ENCODE results near the gene KDM6B. TPM values are rescaled to one million over a fixed set of nuclear protein-coding genes. Genes with fewer than 3 reads are reported as not detected.

The KDM6B gene
- polyA plus RNA-seq, 1 experiment, result 2.0 TPM

DNA sequence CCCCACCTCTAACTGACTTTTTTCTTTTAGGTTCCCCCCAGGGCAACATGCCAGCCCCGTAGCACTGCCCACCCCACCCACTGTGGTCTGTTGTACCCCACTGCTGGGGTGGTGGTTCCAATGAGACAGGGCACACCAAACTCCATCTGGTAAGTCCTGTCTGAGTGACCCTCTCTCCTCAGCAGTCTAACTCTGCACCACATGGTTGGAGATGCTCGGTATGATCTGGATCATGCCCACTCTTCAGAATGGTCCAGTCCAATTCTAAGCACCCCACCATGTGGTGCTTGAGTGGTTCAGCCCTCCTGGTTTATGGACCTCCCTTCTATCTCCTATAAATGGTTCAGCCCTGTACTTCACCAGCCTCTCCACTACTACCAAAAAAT lies 5.9 kb downstream of the KDM6B start:
- Histone ChIP-seq H3K27ac (ENCODE audit: low read depth, low read length) (no peak overlapping the region), H3K4me3 (ENCODE audit: low read depth, low read length) (0 out of 2 replicates have a peak overlapping the region, but pooled peaks have one; percentile 20), H3K27me3 (ENCODE audit: control insufficient read depth, insufficient read depth, low read length) (no peaks in the 10 kb centered on the region), H3K9me3 (ENCODE audit: control insufficient read depth, insufficient read depth, low read length) (peaks cover 4% of the 10 kb centered on the region; the same call in 1 of the 2 replicates)
- no peak for DNase-seq (ENCODE audit: low read depth, low spot score)
- ChIA-PET CTCF (no interaction called here), POLR2A (no interaction called here)
- no peak for TF ChIP-seq CTCF (IDR thresholded peaks at IDR 0.05; ENCODE audit: low read depth, low read length)

DNA sequence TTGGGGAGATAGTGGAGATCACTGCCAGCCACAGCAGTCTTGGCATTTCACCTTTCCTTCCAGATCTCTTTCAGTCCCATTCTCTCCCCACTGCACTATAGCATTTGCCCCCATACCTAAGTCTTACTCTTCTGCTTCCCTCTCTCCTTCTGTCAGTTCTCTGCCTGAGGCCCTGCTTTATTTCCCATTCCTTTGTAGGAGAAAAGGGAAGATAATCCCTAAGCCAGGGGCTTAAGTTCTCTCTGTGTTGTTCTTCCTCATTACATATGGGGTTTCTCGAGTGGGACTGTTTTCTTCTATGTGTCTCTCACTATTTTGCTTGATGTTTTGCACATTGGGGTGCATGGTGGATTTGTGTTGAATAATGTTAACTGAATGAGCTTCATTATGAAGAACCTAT lies 6.4 kb downstream of the KDM6B start:
- H3K27me3 ChIP-seq (ENCODE audit: control insufficient read depth, insufficient read depth, low read length), result no peaks in the 10 kb centered on the region
- POLR2A ChIA-PET, result no interaction called here
- peaks cover 4% of the 10 kb centered on the region; the same call in 1 of the 2 replicates for H3K9me3 ChIP-seq (ENCODE audit: control insufficient read depth, insufficient read depth, low read length)
- CTCF ChIA-PET, result interaction anchor here (1.0 kb wide), 1 partner anchor 11 kb away, joined by 3 read pairs; no protein-coding TSS in a partner anchor
- H3K27ac ChIP-seq (ENCODE audit: low read depth, low read length), result no peak overlapping the region
- TF ChIP-seq CTCF (IDR thresholded peaks at IDR 0.05; ENCODE audit: low read depth, low read length), result no peak
- H3K4me3 ChIP-seq (ENCODE audit: low read depth, low read length), result no peak overlapping the region
- no peak for DNase-seq (ENCODE audit: low read depth, low spot score)

- H3K4me3 ChIP-seq (ENCODE audit: low read depth, low read length), result peak overlapping the region; percentile 59
- no peaks in the 10 kb centered on the region for H3K27me3 ChIP-seq (ENCODE audit: control insufficient read depth, insufficient read depth, low read length)
- CTCF ChIA-PET, result interaction anchor here (1.0 kb wide), 1 partner anchor 11 kb away, joined by 3 read pairs; no protein-coding TSS in a partner anchor
- H3K9me3 ChIP-seq (ENCODE audit: control insufficient read depth, insufficient read depth, low read length), result peaks cover 4% of the 10 kb centered on the region; the same call in 1 of the 2 replicates
- POLR2A ChIA-PET, result no interaction called here
- peak overlapping the region; percentile 99 for H3K27ac ChIP-seq (ENCODE audit: low read depth, low read length)
- DNase-seq (ENCODE audit: low read depth, low spot score), result no peak
- no peak for TF ChIP-seq CTCF (IDR thresholded peaks at IDR 0.05; ENCODE audit: low read depth, low read length)
Observed at GRCh38 chr17:7840875-7841274, 6.9 kb downstream of the KDM6B start.

- POLR2A ChIA-PET, result interaction anchor here (1.0 to 2.1 kb wide), 3 partner anchors 15 to 332 kb away, joined by 3 to 16 read pairs (median 4); partner anchors contain the start of gene NAA38
- Histone ChIP-seq H3K27me3 (ENCODE audit: control insufficient read depth, insufficient read depth, low read length) (no peaks in the 10 kb centered on the region), H3K4me3 (ENCODE audit: low read depth, low read length) (peak overlapping the region; percentile 59), H3K27ac (ENCODE audit: low read depth, low read length) (peak overlapping the region; percentile 99), H3K9me3 (ENCODE audit: control insufficient read depth, insufficient read depth, low read length) (peaks cover 4% of the 10 kb centered on the region; the same call in 1 of the 2 replicates)
- TF ChIP-seq CTCF (IDR thresholded peaks at IDR 0.05; ENCODE audit: low read depth, low read length), result no peak
- CTCF ChIA-PET, result no interaction called here
- peak; percentile 55 for DNase-seq (ENCODE audit: low read depth, low spot score)
Observed at GRCh38 chr17:7841396-7841914, 7.4 kb downstream of the KDM6B start.

DNA sequence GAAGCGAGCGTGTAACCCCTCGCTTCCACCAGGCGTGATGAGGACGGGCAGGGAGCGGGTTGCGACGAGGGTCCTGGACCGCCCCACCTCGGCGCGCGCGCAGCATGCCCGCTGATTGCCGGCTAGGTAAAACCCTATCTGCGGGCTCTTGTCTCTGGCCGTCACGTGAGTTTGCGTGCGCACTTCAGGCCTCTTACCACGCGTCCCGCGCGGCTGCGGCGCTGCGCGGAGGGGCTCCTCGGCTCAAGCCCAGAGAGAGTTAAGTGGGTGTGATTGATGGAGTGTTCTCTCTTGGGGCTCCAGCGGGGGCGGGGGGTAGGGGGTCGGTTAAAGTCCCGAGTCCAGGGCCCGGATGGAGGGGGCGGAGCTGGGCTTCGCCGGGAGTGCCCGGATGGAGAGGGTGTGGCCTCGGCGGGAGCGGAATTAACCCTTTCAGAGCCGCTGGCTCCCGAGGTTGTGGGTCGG lies 7.9 kb downstream of the KDM6B start:
- POLR2A ChIA-PET, result interaction anchor here (0.6 to 2.1 kb wide), 5 partner anchors 15 to 331 kb away, joined by 3 to 16 read pairs (median 4); partner anchors contain the start of gene NAA38
- TF ChIP-seq CTCF (IDR thresholded peaks at IDR 0.05; ENCODE audit: low read depth, low read length), result no peak
- CTCF ChIA-PET, result no interaction called here
- Histone ChIP-seq H3K9me3 (ENCODE audit: control insufficient read depth, insufficient read depth, low read length) (peaks cover 4% of the 10 kb centered on the region; the same call in 1 of the 2 replicates), H3K27me3 (ENCODE audit: control insufficient read depth, insufficient read depth, low read length) (no peaks in the 10 kb centered on the region), H3K4me3 (ENCODE audit: low read depth, low read length) (peak overlapping the region; percentile 59), H3K27ac (ENCODE audit: low read depth, low read length) (peak overlapping the region; percentile 99)
- DNase-seq (ENCODE audit: low read depth, low spot score), result peak; percentile 62
